ENCODE results near the gene TAS2R8.

The TAS2R8 gene

GRCh38 chr12:10759657-10760056 lies 47.4 kb downstream of the TAS2R8 start:
- Histone ChIP-seq H3K36me3 (ENCODE audit: low read depth) (no peaks in the 10 kb centered on the region), H3K27ac (ENCODE audit: poor library complexity, severe bottlenecking) (no peak overlapping the region), H3K27me3 (ENCODE audit: insufficient read depth, poor library complexity, severe bottlenecking) (no peaks in the 10 kb centered on the region), H3K4me1 (ENCODE audit: insufficient read depth, poor library complexity, severe bottlenecking) (no peaks in the 10 kb centered on the region), H3K9me3 (ENCODE audit: severe bottlenecking) (no peaks in the 10 kb centered on the region), H3K4me3 (ENCODE audit: severe bottlenecking) (no peak overlapping the region)
- TF ChIP-seq CTCF (IDR thresholded peaks at IDR 0.05; ENCODE audit: poor library complexity, severe bottlenecking): no peak
- ATAC-seq (ENCODE audit: low read depth) (no peak), DNase-seq (ENCODE audit: low spot score) (no peak)

GRCh38 chr12:10756194-10756593 lies 50.9 kb downstream of the TAS2R8 start:
- ATAC-seq (ENCODE audit: low read depth) (no peak), DNase-seq (ENCODE audit: low spot score) (no peak)
- TF ChIP-seq CTCF (IDR thresholded peaks at IDR 0.05; ENCODE audit: poor library complexity, severe bottlenecking): no peak

More at GRCh38 chr12:10756194-10756593, 50.9 kb downstream of the TAS2R8 start:
- H3K4me1 ChIP-seq (ENCODE audit: insufficient read depth, poor library complexity, severe bottlenecking): no peaks in the 10 kb centered on the region
- no peaks in the 10 kb centered on the region for H3K9me3 ChIP-seq (ENCODE audit: severe bottlenecking)
- no peak overlapping the region for H3K4me3 ChIP-seq (ENCODE audit: severe bottlenecking)
- no peak overlapping the region for H3K27ac ChIP-seq (ENCODE audit: poor library complexity, severe bottlenecking)
- H3K27me3 ChIP-seq (ENCODE audit: insufficient read depth, poor library complexity, severe bottlenecking): no peaks in the 10 kb centered on the region
- H3K36me3 ChIP-seq (ENCODE audit: low read depth): no peaks in the 10 kb centered on the region
